Effector CD4-positive, alpha-beta T cell (primary cell): ENCODE measurements around the gene KRT78.
A peak's percentile ranks its signal among the peaks of the same experiment; 100 is the strongest.
"Not testable (repeated sequence)": the region's sequence is repeated elsewhere in the genome, so short reads cannot be mapped to it uniquely, and the experiment has no call there.

Source experiments
- DNase-seq: peaks from one replicate; pipeline ENCODE4 v3.0.0-alpha.2; 2020

Gene KRT78

DNA sequence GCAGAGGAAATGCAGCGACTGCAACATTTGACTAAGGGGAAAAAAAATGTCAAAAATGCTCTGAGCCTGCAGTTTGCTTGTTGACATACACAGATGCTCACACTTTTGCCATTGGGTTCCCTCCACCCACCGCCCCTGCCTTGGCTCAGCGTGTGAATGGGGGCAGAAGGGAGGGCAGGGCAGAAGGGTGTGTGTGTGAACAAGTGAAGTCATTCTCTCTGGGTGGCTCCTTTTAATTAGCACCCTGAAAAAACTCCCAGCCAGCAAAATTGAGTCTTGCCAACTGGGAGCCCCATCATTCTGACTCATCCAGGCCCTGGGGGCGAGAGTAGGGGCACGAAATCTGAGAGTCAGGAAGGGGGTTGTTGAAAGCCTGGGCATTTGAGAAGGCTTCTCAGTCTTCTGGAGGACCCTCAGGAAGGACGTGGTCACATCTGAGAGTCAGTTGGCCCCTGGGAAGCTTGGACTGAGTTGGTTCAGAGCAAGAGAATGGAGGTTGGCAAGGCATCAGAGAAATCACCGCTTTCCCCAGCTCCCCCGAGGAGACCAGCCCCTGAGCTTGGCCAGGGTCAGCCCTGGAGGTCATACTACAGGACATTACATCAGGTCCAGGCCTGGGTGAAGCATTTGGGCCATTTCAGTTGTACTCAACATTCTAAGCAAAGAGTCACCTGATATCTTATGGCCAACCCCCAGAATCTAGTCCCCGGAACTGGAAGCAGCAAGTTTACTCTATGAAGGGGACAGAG, 22.7 kb upstream of the KRT78 start:
- no peak for DNase-seq

- DNase-seq = peak; percentile 57
Measured at GRCh38 chr12:52870361-52871290, 21.8 kb upstream of the KRT78 start.

- DNase-seq = no peak
Measured at GRCh38 chr12:52867642-52868041, 18.8 kb upstream of the KRT78 start.

DNA sequence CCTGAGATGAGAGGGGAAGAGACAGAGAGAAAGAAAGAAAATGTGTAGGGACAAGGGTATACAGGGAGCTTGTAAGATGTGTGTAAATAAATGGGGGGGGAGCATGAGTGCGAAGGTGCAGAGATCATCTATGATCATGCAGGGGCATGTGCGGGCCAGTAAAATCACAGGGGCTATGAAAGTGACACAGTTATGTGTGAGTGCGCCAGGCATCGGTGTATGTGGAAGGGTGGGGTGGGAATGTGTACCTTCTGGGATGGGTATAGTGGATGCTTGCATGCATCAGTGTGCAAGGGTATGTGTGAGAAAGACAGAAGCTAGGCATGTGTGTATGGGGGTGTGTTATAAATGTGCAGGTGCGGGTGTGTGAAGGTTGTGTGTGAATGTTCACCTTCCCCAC, 18.4 kb upstream of the KRT78 start:
- DNase-seq = no peak

GRCh38 chr12:52865090-52865944, 16.5 kb upstream of the KRT78 start:
- DNase-seq = no peak

- DNase-seq = no peak
Measured at GRCh38 chr12:52862023-52862422, 13.2 kb upstream of the KRT78 start.

GRCh38 chr12:52861511-52861910, 12.7 kb upstream of the KRT78 start:
- DNase-seq = no peak

DNA sequence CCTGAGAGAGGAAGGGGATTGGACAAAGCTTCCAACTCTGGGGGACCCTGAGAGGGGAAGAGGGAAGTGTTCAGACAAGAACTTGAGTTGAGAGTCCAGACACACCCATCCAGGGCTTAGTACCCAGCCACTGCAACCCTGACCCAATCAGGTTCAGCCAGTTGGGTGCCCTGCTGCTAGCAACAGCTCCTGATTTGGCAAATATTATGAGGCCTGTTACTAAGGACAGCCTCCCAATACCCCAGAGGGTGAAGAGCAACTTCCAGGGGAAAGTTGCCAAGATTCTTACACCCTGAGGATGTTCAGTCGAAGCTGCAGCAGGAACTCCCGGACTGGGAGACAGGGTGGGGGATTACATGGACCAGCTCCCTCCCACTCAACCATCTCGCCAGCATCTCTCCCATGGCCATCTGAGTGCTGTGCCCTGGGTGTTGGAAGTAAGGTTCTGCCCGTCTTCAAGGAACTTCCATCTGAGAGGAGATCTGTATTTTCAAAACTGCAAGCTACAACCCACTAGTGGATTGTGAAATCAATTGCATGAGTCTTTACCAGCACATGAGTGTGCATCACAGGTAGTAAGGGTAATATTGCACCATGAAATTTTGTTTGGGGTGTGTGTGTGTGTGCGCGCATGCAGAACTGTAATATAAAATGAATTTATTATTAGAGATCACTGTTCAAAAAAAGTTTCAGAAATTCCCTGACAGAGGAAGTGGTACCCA, 11.5 kb upstream of the KRT78 start:
- DNase-seq = no peak

GRCh38 chr12:52857500-52857899, 8.7 kb upstream of the KRT78 start:
- no peak for DNase-seq

DNA sequence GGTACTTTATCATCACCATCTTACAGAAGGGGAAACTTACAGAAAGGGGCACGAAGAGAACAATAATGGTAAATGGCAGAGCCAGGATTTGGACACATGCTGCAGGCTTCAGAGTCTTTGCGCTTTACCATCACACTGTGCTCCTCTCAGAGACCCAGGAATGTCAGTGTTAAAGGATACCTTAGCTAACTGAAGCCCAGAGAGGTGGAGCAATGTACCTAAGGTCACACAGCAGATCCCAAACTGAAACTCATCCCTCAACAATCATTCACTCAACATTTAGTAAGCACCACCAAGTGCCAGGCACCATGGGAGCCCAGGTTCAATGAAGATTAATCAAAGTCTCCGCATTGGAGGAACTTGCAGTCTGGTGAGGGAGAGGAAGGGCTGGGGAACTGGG, 8.0 kb upstream of the KRT78 start:
- no peak for DNase-seq

GRCh38 chr12:52856077-52856476, 7.3 kb upstream of the KRT78 start:
- DNase-seq = not testable (repeated sequence)

GRCh38 chr12:52851787-52852186, 3.0 kb upstream of the KRT78 start:
- no peak for DNase-seq

DNA sequence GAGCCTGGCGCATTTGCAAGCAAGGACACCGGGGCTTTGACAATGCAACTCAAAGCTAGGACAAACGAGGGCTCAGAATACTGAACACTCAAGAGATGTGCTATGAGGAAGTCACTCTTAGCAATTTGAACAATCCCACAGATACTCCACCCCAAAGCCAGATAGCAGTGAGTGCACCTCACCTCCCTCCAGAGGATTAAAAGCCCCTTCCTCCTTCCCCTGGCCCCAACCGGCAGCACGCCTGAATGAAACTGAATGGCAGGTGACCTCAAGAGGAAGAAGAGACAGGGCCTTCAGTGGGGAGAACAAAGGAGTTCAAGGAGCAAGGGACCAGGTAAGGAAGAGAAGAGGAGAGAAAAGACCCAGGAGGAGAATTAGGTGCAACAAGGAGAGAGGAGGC, 1.9 kb upstream of the KRT78 start:
- no peak for DNase-seq

DNA sequence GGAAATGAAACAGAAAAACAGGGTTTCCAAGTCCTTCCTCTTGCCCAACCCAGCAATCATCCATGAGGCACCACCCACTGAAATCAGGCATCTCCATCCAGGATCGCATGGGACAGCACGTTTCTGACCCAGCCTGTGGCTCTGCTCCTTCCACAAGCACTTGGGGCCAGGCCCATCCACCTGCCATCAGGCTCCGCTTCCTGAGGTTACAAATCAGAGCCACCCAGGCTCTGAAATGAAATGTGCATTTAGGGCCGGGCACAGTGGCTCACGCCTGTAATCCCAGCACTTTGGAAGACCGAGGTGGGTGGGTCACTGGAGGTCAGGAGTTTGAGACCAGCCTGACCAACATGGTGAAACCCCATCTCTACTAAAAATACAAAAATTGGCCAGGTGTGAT, 717 bp upstream of the KRT78 start:
- DNase-seq = no peak

DNA sequence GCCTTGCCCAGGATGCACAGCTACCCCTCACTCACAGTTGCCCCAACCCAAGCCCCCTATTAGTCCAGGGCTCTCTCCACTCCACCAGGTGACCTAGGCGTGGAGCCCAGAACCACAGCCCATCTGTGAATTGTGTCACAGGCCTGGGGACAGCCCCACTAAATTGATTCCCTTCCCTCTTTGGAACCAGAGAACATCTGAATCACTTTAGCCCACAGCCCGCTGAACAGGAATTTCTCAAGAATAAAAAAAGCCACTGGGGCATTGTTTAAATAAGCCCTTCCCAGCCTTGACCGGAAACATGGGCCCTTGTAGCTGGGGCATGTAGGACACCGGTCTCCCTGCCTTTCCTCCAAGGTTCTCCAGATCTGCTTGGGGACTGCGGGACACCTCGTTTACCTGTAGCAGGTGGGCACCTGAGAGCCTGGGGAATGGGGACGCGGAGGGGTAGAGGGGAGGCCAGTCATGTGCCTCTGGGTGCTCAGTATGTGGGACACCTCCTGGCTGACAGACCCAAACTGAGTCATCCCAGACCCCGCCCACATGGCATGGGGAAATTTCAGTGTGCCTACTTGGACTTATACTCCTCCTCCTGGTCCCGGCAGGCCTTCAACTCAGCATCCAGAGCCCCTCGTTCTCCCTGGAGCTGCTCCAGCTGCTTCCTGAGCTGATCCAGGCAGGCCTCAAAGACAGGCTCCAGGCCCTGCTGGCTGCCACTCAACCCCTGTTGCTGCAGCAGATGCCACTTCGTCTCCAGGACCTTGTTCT, 1.3 kb downstream of the KRT78 start:
- no peak for DNase-seq

DNA sequence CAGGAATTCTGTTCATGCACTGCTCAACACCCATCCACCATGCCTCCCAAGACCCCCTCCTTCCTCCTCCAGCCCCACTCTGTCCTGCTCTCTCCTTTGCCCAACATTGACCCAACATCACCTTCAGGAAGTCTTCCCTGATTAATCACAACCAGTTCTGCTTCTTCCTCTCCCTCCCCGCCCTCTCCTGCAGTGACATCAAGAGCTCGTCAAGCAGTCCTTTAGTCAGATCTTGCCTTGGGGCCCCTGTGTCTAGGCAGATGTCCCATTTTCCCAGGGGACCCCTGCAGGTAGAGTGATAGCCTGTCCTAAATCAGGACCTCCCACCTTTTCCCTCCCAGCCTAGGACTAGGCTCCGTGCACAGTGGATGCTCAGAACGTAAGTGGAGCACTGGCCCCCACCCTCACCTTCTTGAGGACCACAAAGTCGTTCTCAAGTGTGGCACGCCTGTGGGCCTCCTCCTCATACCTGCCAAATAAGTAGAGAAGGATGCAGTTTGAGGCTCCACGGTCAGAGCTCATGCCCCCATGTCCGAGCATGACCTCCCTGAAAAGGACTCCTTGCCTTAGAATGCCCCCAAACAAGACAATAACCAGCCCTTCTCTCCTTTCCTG, 2.3 kb downstream of the KRT78 start:
- no peak for DNase-seq

- no peak for DNase-seq
Measured at GRCh38 chr12:52845946-52846345, 2.8 kb downstream of the KRT78 start.

- no peak for DNase-seq
Measured at GRCh38 chr12:52844386-52844785, 4.4 kb downstream of the KRT78 start.

GRCh38 chr12:52839436-52840105, 9.2 kb downstream of the KRT78 start:
- DNase-seq = no peak

- no peak for DNase-seq
Measured at GRCh38 chr12:52838609-52839435, 10.0 kb downstream of the KRT78 start.
